ENCODE results near the gene ZNF532. TPM values are rescaled to one million over a fixed set of nuclear protein-coding genes. Genes with fewer than 3 reads are reported as not detected.

Gene ZNF532
- total RNA-seq, 1 donor from 2014 or later: 77.1 TPM

DNA sequence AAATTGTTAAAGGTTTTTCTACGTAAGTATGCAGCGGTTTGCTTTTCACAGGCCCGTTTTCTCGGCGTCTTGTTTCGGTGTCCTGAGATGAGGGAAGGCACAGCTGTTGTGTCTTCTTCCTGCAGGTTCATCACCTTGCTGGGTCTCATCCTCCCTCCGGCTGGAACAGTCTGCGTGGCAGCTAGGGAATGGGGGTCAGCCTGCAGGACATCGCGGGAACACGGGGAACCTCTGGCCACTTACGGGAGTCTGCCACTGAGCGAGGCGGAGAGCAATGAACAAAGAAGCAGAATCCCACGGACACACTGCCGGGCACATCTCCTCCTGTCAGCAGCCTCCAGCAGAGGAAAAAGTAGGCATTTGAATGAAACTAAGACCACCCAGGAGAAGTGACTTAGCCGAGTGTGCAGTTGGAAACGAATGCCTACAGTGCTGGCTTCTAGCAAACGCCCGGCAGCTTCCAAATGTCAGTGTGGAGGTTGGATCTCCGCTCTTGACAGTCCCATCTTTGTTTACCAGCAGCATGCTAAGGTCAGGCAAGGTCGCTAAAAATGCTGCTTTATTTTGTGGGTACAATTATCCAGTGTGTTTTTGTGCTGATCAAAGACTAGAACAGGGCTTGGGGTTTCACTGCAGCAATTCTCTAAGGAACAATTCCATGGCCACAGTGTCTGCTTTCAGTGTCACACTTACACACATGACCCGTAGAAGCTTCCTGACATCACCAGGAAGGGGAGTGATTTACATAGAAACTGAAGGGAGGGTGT, 165.2 kb downstream of the ZNF532 start:
- H3K4me3 ChIP-seq: no peak overlapping the region
- H3K27me3 ChIP-seq: no peaks in the 10 kb centered on the region
- intact Hi-C loops (cut with DNase I): no loop called here
- no peak overlapping the region for H3K27ac ChIP-seq
- TF ChIP-seq POLR2A (IDR thresholded peaks at IDR 0.05): no peak
- TF ChIP-seq POLR2AphosphoS5 (IDR thresholded peaks at IDR 0.05; ENCODE audit: insufficient read depth in 1 of 2, low read depth in 1 of 2): no peak
- H3K4me1 ChIP-seq: peaks cover 9% of the 10 kb centered on the region
- H3K36me3 ChIP-seq: no peaks in the 10 kb centered on the region
- DNase-seq (ENCODE audit: extremely low spot score in 2 of 2): peak in 1 of 2 donors; percentile 69
- no peaks in the 10 kb centered on the region for H3K9me3 ChIP-seq

DNA sequence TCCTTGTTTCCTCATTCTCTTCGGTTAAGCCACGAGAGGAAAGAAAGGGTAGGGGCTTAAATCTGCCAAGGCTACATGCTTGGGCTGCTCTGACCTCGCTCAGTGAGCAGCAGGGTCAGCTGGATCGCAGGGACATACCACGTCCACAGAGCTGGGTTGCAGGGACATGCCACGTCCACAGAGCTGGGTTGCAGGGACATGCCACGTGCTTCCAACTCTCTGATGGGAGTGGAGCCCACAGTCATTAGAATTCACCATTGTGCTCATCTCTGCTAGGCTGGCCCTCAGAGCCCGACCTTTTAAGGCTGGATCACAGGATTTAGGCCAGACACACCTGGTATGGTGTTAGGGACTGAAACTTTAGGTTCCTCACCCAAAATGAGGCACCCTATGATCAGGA, 167.6 kb downstream of the ZNF532 start:
- no peaks in the 10 kb centered on the region for H3K4me1 ChIP-seq
- TF ChIP-seq POLR2AphosphoS5 (IDR thresholded peaks at IDR 0.05; ENCODE audit: insufficient read depth in 1 of 2, low read depth in 1 of 2) (no peak), POLR2A (IDR thresholded peaks at IDR 0.05) (no peak)
- TF ChIP-seq, protein P1, sequence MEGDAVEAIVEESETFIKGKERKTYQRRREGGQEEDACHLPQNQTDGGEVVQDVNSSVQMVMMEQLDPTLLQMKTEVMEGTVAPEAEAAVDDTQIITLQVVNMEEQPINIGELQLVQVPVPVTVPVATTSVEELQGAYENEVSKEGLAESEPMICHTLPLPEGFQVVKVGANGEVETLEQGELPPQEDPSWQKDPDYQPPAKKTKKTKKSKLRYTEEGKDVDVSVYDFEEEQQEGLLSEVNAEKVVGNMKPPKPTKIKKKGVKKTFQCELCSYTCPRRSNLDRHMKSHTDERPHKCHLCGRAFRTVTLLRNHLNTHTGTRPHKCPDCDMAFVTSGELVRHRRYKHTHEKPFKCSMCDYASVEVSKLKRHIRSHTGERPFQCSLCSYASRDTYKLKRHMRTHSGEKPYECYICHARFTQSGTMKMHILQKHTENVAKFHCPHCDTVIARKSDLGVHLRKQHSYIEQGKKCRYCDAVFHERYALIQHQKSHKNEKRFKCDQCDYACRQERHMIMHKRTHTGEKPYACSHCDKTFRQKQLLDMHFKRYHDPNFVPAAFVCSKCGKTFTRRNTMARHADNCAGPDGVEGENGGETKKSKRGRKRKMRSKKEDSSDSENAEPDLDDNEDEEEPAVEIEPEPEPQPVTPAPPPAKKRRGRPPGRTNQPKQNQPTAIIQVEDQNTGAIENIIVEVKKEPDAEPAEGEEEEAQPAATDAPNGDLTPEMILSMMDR (IDR thresholded peaks at IDR 0.05): no peak

DNA sequence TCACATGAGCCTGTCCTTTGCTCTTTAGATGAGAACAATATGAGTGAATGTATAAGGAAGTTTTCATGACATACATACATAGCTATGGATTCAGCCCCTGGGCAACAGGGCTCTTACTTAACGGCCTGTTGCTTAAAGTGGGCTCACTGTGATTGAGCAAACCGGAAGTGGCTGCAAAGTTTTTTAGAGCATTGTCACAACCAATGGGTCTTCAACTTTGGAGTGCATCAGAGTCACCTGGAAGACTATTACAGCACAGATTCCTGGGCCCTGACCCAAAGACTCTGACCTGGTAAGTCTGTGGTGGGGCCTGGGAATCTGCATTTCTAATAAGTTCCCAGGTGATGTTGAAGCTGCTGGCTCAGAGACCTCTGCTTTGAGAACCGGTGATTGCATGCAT, 168.7 kb downstream of the ZNF532 start:
- Histone ChIP-seq H3K36me3 (no peaks in the 10 kb centered on the region), H3K4me1 (no peaks in the 10 kb centered on the region), H3K9me3 (no peaks in the 10 kb centered on the region), H3K27me3 (no peaks in the 10 kb centered on the region), H3K27ac (no peak overlapping the region), H3K4me3 (no peak overlapping the region)
- intact Hi-C loops (cut with DNase I): no loop called here
- TF ChIP-seq POLR2AphosphoS5 (IDR thresholded peaks at IDR 0.05; ENCODE audit: insufficient read depth in 1 of 2, low read depth in 1 of 2) (no peak), POLR2A (IDR thresholded peaks at IDR 0.05) (no peak)
- TF ChIP-seq, protein P1 (IDR thresholded peaks at IDR 0.05): no peak
- peak in 1 of 2 donors; percentile 65 for DNase-seq (ENCODE audit: extremely low spot score in 2 of 2)

More for the DNA sequence above, 167.6 kb downstream of the ZNF532 start:
- intact Hi-C loops (cut with DNase I): no loop called here
- H3K4me3 ChIP-seq: no peak overlapping the region
- no peaks in the 10 kb centered on the region for H3K9me3 ChIP-seq
- H3K36me3 ChIP-seq: no peaks in the 10 kb centered on the region
- no peak overlapping the region for H3K27ac ChIP-seq
- peak in 1 of 2 donors; percentile 52 for DNase-seq (ENCODE audit: extremely low spot score in 2 of 2)
- H3K27me3 ChIP-seq: no peaks in the 10 kb centered on the region

DNA sequence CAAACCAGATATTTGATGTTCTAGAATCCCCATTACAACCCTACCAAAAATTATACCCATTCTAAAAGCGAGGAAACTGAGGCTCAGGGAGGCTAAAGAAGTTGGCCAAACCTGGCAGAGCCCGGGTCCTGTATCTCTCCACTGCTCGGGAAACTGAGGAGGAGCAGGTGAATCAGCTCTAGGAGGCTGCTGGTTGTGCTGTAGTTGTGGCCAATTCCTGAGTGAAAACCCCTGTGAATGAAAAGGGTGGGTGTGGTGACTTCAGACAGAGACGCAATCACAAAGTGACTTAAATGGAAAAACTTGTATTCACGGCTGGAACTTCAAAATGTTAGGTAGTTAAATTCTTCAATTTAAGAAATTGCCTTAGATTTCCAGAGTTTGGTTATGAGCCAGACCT, 169.3 kb downstream of the ZNF532 start:
- no peak overlapping the region for H3K4me3 ChIP-seq
- no peak for DNase-seq (ENCODE audit: extremely low spot score in 2 of 2)
- no peaks in the 10 kb centered on the region for H3K27me3 ChIP-seq
- H3K27ac ChIP-seq: no peak overlapping the region
- intact Hi-C loops (cut with DNase I): no loop called here
- TF ChIP-seq POLR2A (IDR thresholded peaks at IDR 0.05) (no peak), POLR2AphosphoS5 (IDR thresholded peaks at IDR 0.05; ENCODE audit: insufficient read depth in 1 of 2, low read depth in 1 of 2) (no peak)
- TF ChIP-seq, protein P1 (IDR thresholded peaks at IDR 0.05): no peak
- no peaks in the 10 kb centered on the region for H3K36me3 ChIP-seq
- H3K4me1 ChIP-seq: no peaks in the 10 kb centered on the region
- no peaks in the 10 kb centered on the region for H3K9me3 ChIP-seq

DNA sequence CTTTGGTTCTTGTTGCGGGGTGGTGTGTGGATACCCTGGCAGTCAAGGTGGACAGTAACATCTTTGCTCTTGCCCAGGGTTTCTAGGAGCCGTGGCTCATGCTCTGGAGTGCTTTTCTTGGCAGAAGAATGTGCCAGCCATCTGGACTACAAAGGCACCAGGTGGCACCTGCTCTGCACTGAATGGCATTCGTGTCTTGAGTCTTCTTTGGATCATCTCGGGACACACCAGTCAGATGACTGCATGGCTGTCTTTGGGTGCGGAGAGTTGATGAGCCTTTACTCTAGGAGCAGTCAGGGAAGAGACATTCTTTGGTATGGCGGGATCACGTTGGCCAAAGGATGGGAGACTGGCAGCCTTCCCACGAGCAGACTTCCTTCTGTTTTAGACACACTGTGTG, 170.9 kb downstream of the ZNF532 start:
- TF ChIP-seq, protein P1 (IDR thresholded peaks at IDR 0.05): no peak
- no peak for TF ChIP-seq POLR2A (IDR thresholded peaks at IDR 0.05)
- TF ChIP-seq POLR2AphosphoS5 (IDR thresholded peaks at IDR 0.05; ENCODE audit: insufficient read depth in 1 of 2, low read depth in 1 of 2): no peak
- peak in 1 of 2 donors; percentile 19 for DNase-seq (ENCODE audit: extremely low spot score in 2 of 2)
- intact Hi-C loops (cut with DNase I): no loop called here
- Histone ChIP-seq H3K36me3 (no peaks in the 10 kb centered on the region), H3K4me3 (no peak overlapping the region), H3K9me3 (no peaks in the 10 kb centered on the region), H3K4me1 (peaks cover under 1% of the 10 kb centered on the region), H3K27ac (no peak overlapping the region), H3K27me3 (no peaks in the 10 kb centered on the region)

Small RNA genes lying within 50 kb of the gene (small RNA-seq; reads per million reads assigned to genes)
- gene RF00096: not detected
- gene RNU2-69P: not detected

Other genes with a start within 250 kb of the ZNF532 start
- gene ALPK2, start 235.8 kb upstream of the ZNF532 start, total RNA-seq: 2.2 TPM
- gene MALT1, start 193.4 kb upstream of the ZNF532 start, total RNA-seq: 35.8 TPM